A549 (cell line): ENCODE measurements around the gene GLIS1. TPM values are rescaled to one million over a fixed set of nuclear protein-coding genes. Genes with fewer than 3 reads are reported as not detected.

Source experiments
- ATAC-seq, 2 experiments: fragments of 200-7000 bp in 1 of 2; fragments of >200 bp in 1 of 2; cut with Nextera tagmentation in 1 of 2; cut with Tn5 transposase in 1 of 2; 3 replicates each; pipeline versions ENCODE4 v1.8.0 to v1.9.1; 2018 to 2020; ENCODE audit warnings: mild to moderate bottlenecking in 1 of 2, moderate library complexity in 1 of 2
- CTCF ChIA-PET: fragments of 300-600 bp; sonication (Branson Sonifier 250); formaldehyde crosslinking; extraction: SDS; loops from one replicate; lab custom pipeline; 2021; ENCODE audit warnings: antibody characterized with exemption, inconsistent platforms; lab: Yijun Ruan, JAX
- POLR2A ChIA-PET: fragments of 350-600 bp; formaldehyde crosslinking; extraction: SDS; loops from one replicate; lab custom pipeline; 2021; ENCODE audit warnings: antibody characterized with exemption, inconsistent platforms; lab: Yijun Ruan, JAX
- DNase-seq, 2 experiments: peaks; one replicate each; pipeline versions ENCODE4 v3.0.0 to v3.0.0-alpha.2; 2011 to 2016; ENCODE audit warnings: low read depth in 1 of 2, low spot score in 1 of 2
- FAIRE-seq: peaks from 2 replicates; lab custom pipeline; 2011; peaks lifted over from hg19 to GRCh38; lab: Jason Lieb, UNC
- H3K27ac ChIP-seq, 2 experiments: fragments of >200 bp; sonication (Bioruptor Twin); formaldehyde crosslinking; 3 replicates each; pipeline ENCODE4 v1.5.1; 2016 to 2017
- H3K4me1 ChIP-seq: fragments of >200 bp; sonication (Bioruptor Twin); formaldehyde crosslinking; 3 replicates; pipeline ENCODE4 v1.6.1; 2016
- H3K4me2 ChIP-seq: fragments of >200 bp; sonication (Bioruptor Twin); formaldehyde crosslinking; 3 replicates; pipeline ENCODE4 v1.6.1; 2016
- H3K4me3 ChIP-seq: fragments of >200 bp; sonication (Bioruptor Twin); formaldehyde crosslinking; 3 replicates; pipeline ENCODE4 v1.5.1; 2016
- H3K9me3 ChIP-seq: fragments of >200 bp; sonication (Bioruptor Twin); formaldehyde crosslinking; 3 replicates; pipeline ENCODE4 v1.6.1; 2016
- CEBPB ChIP-seq, 2 experiments: fragments of >200 bp in 1 of 2; sonication (Bioruptor Twin) in 1 of 2; formaldehyde crosslinking in 1 of 2; IDR thresholded peaks; 2 replicates each; pipeline ENCODE4 v1.6.1; 2012 to 2016
- CHD4 ChIP-seq: fragments of 200-600 bp; sonication (generic); IDR thresholded peaks from 2 replicates; pipeline ENCODE4 v1.6.1; 2016; ENCODE audit warnings: antibody characterized with exemption, mild to moderate bottlenecking, borderline replicate concordance
- HOXB13 ChIP-seq: fragments of 250-450 bp; sonication (Bioruptor Pico); IDR thresholded peaks from 2 replicates; pipeline ENCODE4 v1.5.0; 2020; ENCODE audit warnings: low read depth, mild to moderate bottlenecking, moderate library complexity
- MAFK ChIP-seq: fragments of 450-650 bp; IDR thresholded peaks from 2 replicates; pipeline ENCODE4 v1.6.1; 2014; ENCODE audit not compliant: partially characterized antibody
- NFE2L2 ChIP-seq: fragments of 150-350 bp; conservative IDR thresholded peaks from 2 replicates; pipeline ENCODE4 v1.6.1; 2014; ENCODE audit warnings: low read length
- NPAS2 ChIP-seq: fragments of 250-450 bp; sonication (Bioruptor Pico); IDR thresholded peaks from 2 replicates; pipeline ENCODE4 v1.8.0; 2022; ENCODE audit warnings: mild to moderate bottlenecking, moderate library complexity, borderline replicate concordance
- RARB ChIP-seq: fragments of 250-450 bp; sonication (Bioruptor Pico); IDR thresholded peaks from 2 replicates; pipeline ENCODE4 v1.8.0; 2021; ENCODE audit warnings: mild to moderate bottlenecking, moderate library complexity
- SMC3 ChIP-seq: fragments of >200 bp; sonication (Bioruptor Twin); formaldehyde crosslinking; IDR thresholded peaks from 3 replicates; pipeline ENCODE4 v1.6.1; 2018; ENCODE audit warnings: inconsistent platforms
- SREBF2 ChIP-seq: fragments of 450-650 bp; IDR thresholded peaks from 2 replicates; pipeline ENCODE4 v1.6.1; 2014; ENCODE audit warnings: mild to moderate bottlenecking, moderate library complexity
- ZFP36 ChIP-seq: fragments of 450-650 bp; IDR thresholded peaks from 2 replicates; pipeline ENCODE4 v1.6.1; 2014; ENCODE audit warnings: borderline replicate concordance; ENCODE audit not compliant: partially characterized antibody
- WGBS: methylation state at CpG from one replicate; pipeline ENCODE4 v1.1.6; 2017; ENCODE audit errors: missing lambda C conversion rate; 5-methylcytosine and 5-hydroxymethylcytosine counted together
- polyA plus RNA-seq, 4 experiments: library from polyadenylated mRNA; depleted of rRNA in 3 of 4; stranded (reverse); fragments of >200 nt; fragmentation: RNase III in 1 of 4; extraction: RNeasy Plus Mini Kit Qiagen cat#74134 plus additional on column Dnase treatment in 1 of 4; gene quantifications; 2 replicates in 3 of 4; 3 replicates in 1 of 4; pipeline ENCODE4 v1.2.3, GENCODE V29; 2011 to 2017
- TF ChIP-seq, protein P1 (sequence below): IDR thresholded peaks from 2 replicates; pipeline ENCODE4 v1.6.1; 2012
- TF ChIP-seq, protein P2 (sequence below): fragments of 450-650 bp; IDR thresholded peaks from 2 replicates; pipeline ENCODE4 v1.6.1; 2014; ENCODE audit warnings: antibody characterized with exemption
- TF ChIP-seq, protein P3 (sequence below): fragments of 200-600 bp; sonication (generic); IDR thresholded peaks from 2 replicates; pipeline ENCODE4 v1.6.1; 2016; ENCODE audit warnings: antibody characterized with exemption, mild to moderate bottlenecking, moderate library complexity
- TF ChIP-seq, protein P4 (sequence below): fragments of 150-350 bp; IDR thresholded peaks from 2 replicates; pipeline ENCODE4 v1.6.1; 2014; ENCODE audit warnings: low read depth, mild to moderate bottlenecking, low read length

GLIS1 gene
- polyA plus RNA-seq, 2 of the 4 experiments (the other 2 are of a cell fraction) = 0.04 TPM; not detected in 1

DNA sequence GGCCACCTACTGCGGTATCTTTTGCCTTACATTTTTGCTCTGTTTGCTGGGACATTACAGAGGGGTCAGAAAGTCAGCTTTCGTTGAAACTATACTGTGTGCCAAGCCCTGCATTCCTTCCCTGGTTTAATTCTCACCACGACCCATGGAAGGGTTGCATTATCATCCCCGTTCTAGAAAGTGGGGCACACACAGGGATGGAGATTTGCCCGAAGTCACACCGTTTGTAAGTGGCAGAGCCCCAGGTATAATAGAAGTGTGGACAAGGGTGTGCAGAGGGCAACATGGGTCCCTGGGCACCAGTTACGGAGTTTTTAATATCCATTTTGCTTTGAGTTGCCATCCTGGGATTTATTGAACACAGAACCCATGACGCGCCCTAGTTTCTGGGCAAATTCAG lies 268.0 kb downstream of the GLIS1 start:
- DNase-seq = no peak
- CTCF ChIA-PET = interaction anchor here (0.7 kb wide), 1 partner anchor 14 kb away, joined by 4 read pairs; no protein-coding TSS in a partner anchor
- H3K4me2 ChIP-seq = no peak overlapping the region
- no peak overlapping the region for H3K4me3 ChIP-seq
- TF ChIP-seq, protein P1, sequence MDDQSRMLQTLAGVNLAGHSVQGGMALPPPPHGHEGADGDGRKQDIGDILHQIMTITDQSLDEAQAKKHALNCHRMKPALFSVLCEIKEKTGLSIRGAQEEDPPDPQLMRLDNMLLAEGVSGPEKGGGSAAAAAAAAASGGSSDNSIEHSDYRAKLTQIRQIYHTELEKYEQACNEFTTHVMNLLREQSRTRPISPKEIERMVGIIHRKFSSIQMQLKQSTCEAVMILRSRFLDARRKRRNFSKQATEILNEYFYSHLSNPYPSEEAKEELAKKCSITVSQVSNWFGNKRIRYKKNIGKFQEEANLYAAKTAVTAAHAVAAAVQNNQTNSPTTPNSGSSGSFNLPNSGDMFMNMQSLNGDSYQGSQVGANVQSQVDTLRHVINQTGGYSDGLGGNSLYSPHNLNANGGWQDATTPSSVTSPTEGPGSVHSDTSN = no peak
- TF ChIP-seq ZFP36 (no peak), CEBPB (IDR thresholded peaks at IDR 0.05) (no peak), MAFK (no peak), NFE2L2 (no peak)
- no peaks in the 10 kb centered on the region for H3K9me3 ChIP-seq
- no peak overlapping the region for H3K27ac ChIP-seq
- POLR2A ChIA-PET = no interaction called here
- no peaks in the 10 kb centered on the region for H3K4me1 ChIP-seq
- FAIRE-seq = no peak
- no peak for ATAC-seq
- WGBS = 87% methylated on average over 9 of the region's 9 CpGs

DNA sequence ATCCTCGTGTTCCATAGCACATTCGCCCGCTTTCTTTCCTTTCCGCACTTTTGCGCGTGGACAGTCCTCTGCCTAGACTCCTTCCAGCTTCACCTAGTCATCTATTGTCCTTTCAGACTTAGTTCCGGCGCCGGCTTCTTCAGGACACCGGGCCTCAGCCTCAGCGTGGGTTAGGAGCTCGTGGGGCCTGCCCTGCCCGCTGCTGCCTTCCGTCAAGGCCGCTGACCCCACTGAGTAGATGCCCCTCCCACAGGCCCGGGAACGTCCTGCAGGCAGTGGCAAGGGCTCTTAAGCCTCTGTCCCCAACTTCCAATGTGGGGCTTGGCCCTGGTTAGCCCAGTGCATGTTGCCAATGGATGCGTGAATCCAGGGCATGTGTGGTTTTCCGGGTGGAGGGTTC lies 268.4 kb downstream of the GLIS1 start:
- ATAC-seq (no peak), FAIRE-seq (no peak), DNase-seq (no peak)
- WGBS = 97% methylated on average over 12 of the region's 19 CpGs
- CTCF ChIA-PET = interaction anchor here (0.7 kb wide), 1 partner anchor 15 kb away, joined by 4 read pairs; no protein-coding TSS in a partner anchor
- TF ChIP-seq SMC3 = no peak
- no peak for TF ChIP-seq NPAS2 (CRISPR knock-in tag)
- TF ChIP-seq, protein P2, sequence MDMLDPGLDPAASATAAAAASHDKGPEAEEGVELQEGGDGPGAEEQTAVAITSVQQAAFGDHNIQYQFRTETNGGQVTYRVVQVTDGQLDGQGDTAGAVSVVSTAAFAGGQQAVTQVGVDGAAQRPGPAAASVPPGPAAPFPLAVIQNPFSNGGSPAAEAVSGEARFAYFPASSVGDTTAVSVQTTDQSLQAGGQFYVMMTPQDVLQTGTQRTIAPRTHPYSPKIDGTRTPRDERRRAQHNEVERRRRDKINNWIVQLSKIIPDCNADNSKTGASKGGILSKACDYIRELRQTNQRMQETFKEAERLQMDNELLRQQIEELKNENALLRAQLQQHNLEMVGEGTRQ = no peak
- TF ChIP-seq, protein P3, sequence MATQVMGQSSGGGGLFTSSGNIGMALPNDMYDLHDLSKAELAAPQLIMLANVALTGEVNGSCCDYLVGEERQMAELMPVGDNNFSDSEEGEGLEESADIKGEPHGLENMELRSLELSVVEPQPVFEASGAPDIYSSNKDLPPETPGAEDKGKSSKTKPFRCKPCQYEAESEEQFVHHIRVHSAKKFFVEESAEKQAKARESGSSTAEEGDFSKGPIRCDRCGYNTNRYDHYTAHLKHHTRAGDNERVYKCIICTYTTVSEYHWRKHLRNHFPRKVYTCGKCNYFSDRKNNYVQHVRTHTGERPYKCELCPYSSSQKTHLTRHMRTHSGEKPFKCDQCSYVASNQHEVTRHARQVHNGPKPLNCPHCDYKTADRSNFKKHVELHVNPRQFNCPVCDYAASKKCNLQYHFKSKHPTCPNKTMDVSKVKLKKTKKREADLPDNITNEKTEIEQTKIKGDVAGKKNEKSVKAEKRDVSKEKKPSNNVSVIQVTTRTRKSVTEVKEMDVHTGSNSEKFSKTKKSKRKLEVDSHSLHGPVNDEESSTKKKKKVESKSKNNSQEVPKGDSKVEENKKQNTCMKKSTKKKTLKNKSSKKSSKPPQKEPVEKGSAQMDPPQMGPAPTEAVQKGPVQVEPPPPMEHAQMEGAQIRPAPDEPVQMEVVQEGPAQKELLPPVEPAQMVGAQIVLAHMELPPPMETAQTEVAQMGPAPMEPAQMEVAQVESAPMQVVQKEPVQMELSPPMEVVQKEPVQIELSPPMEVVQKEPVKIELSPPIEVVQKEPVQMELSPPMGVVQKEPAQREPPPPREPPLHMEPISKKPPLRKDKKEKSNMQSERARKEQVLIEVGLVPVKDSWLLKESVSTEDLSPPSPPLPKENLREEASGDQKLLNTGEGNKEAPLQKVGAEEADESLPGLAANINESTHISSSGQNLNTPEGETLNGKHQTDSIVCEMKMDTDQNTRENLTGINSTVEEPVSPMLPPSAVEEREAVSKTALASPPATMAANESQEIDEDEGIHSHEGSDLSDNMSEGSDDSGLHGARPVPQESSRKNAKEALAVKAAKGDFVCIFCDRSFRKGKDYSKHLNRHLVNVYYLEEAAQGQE = no peak
- TF ChIP-seq CHD4 = no peak
- no peak for TF ChIP-seq HOXB13 (CRISPR knock-in tag)
- TF ChIP-seq RARB (CRISPR knock-in tag) = no peak
- TF ChIP-seq, protein P1 = no peak
- TF ChIP-seq CEBPB (IDR thresholded peaks at IDR 0.05) = no peak
- no peak for TF ChIP-seq SREBF2
- TF ChIP-seq, protein P4, sequence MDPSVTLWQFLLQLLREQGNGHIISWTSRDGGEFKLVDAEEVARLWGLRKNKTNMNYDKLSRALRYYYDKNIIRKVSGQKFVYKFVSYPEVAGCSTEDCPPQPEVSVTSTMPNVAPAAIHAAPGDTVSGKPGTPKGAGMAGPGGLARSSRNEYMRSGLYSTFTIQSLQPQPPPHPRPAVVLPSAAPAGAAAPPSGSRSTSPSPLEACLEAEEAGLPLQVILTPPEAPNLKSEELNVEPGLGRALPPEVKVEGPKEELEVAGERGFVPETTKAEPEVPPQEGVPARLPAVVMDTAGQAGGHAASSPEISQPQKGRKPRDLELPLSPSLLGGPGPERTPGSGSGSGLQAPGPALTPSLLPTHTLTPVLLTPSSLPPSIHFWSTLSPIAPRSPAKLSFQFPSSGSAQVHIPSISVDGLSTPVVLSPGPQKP = no peak
- Histone ChIP-seq H3K4me3 (no peak overlapping the region), H3K27ac (no peak overlapping the region), H3K4me1 (no peaks in the 10 kb centered on the region), H3K9me3 (no peaks in the 10 kb centered on the region), H3K4me2 (no peak overlapping the region)
- POLR2A ChIA-PET = no interaction called here
